ENCODE data around the gene HOXB8. TPM values are rescaled to one million over a fixed set of nuclear protein-coding genes. Genes with fewer than 3 reads are reported as not detected.

Gene HOXB8
- total and polyA plus RNA-seq, 5 donors from 2014 or later = not detected

- H3K4me1 Mint-ChIP-seq = peaks cover 16 to 62% (median 45%) of the 10 kb centered on the region in 4 donors
- ATAC-seq (ENCODE audit: low read depth in 2 of 2) = no peak
Observed at GRCh38 chr17:48584223-48584741, 30.8 kb downstream of the HOXB8 start.

GRCh38 chr17:48583708-48584222 lies 31.3 kb downstream of the HOXB8 start:
- Histone ChIP-seq H3K27me3 (ENCODE audit: control insufficient read depth, insufficient read depth, low read length) (peaks cover 52% of the 10 kb centered on the region), H3K36me3 (ENCODE audit: control insufficient read depth, insufficient read depth, low read length) (no peaks in the 10 kb centered on the region), H3K4me1 (ENCODE audit: control insufficient read depth, insufficient read depth, low read length, poor library complexity, severe bottlenecking) (peaks cover 51% of the 10 kb centered on the region), H3K9me3 (ENCODE audit: control insufficient read depth in 2 of 2, low read length in 2 of 2) (no peaks in the 10 kb centered on the region), H3K4me3 (ENCODE audit: low read depth, low read length) (no peak overlapping the region), H3K27ac (ENCODE audit: insufficient read depth, low read length, poor library complexity, severe bottlenecking) (no peak overlapping the region)
- no peaks in the 10 kb centered on the region for H3K36me3 Mint-ChIP-seq
- H3K9me3 Mint-ChIP-seq = peaks cover 0 to 2% (median 0%) of the 10 kb centered on the region in 7 donors
- no peak overlapping the region for H3K27ac Mint-ChIP-seq
- no peak for ATAC-seq (ENCODE audit: low read depth in 2 of 2)
- peak overlapping the region in 3 of 4 donors; percentile 11 to 92 (median 76) for H3K4me3 Mint-ChIP-seq
- peaks cover 100% of the 10 kb centered on the region for H3K27me3 Mint-ChIP-seq
- H3K4me1 Mint-ChIP-seq = peaks cover 19 to 64% (median 50%) of the 10 kb centered on the region in 4 donors
- DNase-seq = no peak

More at GRCh38 chr17:48584223-48584741, 30.8 kb downstream of the HOXB8 start:
- Histone ChIP-seq H3K4me3 (ENCODE audit: low read depth, low read length) (no peak overlapping the region), H3K27ac (ENCODE audit: insufficient read depth, low read length, poor library complexity, severe bottlenecking) (no peak overlapping the region), H3K4me1 (ENCODE audit: control insufficient read depth, insufficient read depth, low read length, poor library complexity, severe bottlenecking) (peaks cover 46% of the 10 kb centered on the region), H3K36me3 (ENCODE audit: control insufficient read depth, insufficient read depth, low read length) (no peaks in the 10 kb centered on the region), H3K9me3 (ENCODE audit: control insufficient read depth in 2 of 2, low read length in 2 of 2) (no peaks in the 10 kb centered on the region), H3K27me3 (ENCODE audit: control insufficient read depth, insufficient read depth, low read length) (peaks cover 52% of the 10 kb centered on the region)
- Mint-ChIP-seq H3K9me3 (peaks cover 0 to 2% (median 0%) of the 10 kb centered on the region in 7 donors), H3K27ac (no peak overlapping the region), H3K4me3 (peak overlapping the region in 3 of 4 donors; percentile 40 to 92 (median 76)), H3K27me3 (peaks cover 100% of the 10 kb centered on the region), H3K36me3 (no peaks in the 10 kb centered on the region)
- DNase-seq = no peak

GRCh38 chr17:48582750-48583069 lies 32.4 kb downstream of the HOXB8 start:
- Mint-ChIP-seq H3K4me3 (peak overlapping the region; percentile 76 to 92 (median 76)), H3K9me3 (peaks cover 0 to 2% (median 0%) of the 10 kb centered on the region in 7 donors), H3K27me3 (peaks cover 93% of the 10 kb centered on the region), H3K27ac (peak overlapping the region in 1 of 3 donors; percentile 79), H3K36me3 (no peaks in the 10 kb centered on the region), H3K4me1 (peaks cover 19 to 66% (median 51%) of the 10 kb centered on the region in 4 donors)
- H3K27ac ChIP-seq (ENCODE audit: insufficient read depth, low read length, poor library complexity, severe bottlenecking) = no peak overlapping the region
- H3K27me3 ChIP-seq (ENCODE audit: control insufficient read depth, insufficient read depth, low read length) = peaks cover 45% of the 10 kb centered on the region
- peaks cover 55% of the 10 kb centered on the region for H3K4me1 ChIP-seq (ENCODE audit: control insufficient read depth, insufficient read depth, low read length, poor library complexity, severe bottlenecking)
- H3K36me3 ChIP-seq (ENCODE audit: control insufficient read depth, insufficient read depth, low read length) = no peaks in the 10 kb centered on the region
- no peaks in the 10 kb centered on the region for H3K9me3 ChIP-seq (ENCODE audit: control insufficient read depth in 2 of 2, low read length in 2 of 2)
- H3K4me3 ChIP-seq (ENCODE audit: low read depth, low read length) = no peak overlapping the region
- no peak for ATAC-seq (ENCODE audit: low read depth in 2 of 2)
- DNase-seq = no peak

GRCh38 chr17:48579760-48580554 lies 35.1 kb downstream of the HOXB8 start:
- Mint-ChIP-seq H3K4me1 (peaks cover 19 to 63% (median 48%) of the 10 kb centered on the region in 4 donors), H3K27ac (peak overlapping the region in 1 of 3 donors; percentile 60), H3K27me3 (peaks cover 72% of the 10 kb centered on the region), H3K9me3 (peaks cover 0 to 2% (median 0%) of the 10 kb centered on the region in 7 donors), H3K4me3 (peak overlapping the region; percentile 50 to 88 (median 82)), H3K36me3 (no peaks in the 10 kb centered on the region)
- no peak overlapping the region for H3K4me3 ChIP-seq (ENCODE audit: low read depth, low read length)
- no peaks in the 10 kb centered on the region for H3K36me3 ChIP-seq (ENCODE audit: control insufficient read depth, insufficient read depth, low read length)
- no peak for ATAC-seq (ENCODE audit: low read depth in 2 of 2)
- H3K27me3 ChIP-seq (ENCODE audit: control insufficient read depth, insufficient read depth, low read length) = peaks cover 27% of the 10 kb centered on the region
- peaks cover 58% of the 10 kb centered on the region for H3K4me1 ChIP-seq (ENCODE audit: control insufficient read depth, insufficient read depth, low read length, poor library complexity, severe bottlenecking)
- no peak for DNase-seq
- no peaks in the 10 kb centered on the region for H3K9me3 ChIP-seq (ENCODE audit: control insufficient read depth in 2 of 2, low read length in 2 of 2)
- H3K27ac ChIP-seq (ENCODE audit: insufficient read depth, low read length, poor library complexity, severe bottlenecking) = no peak overlapping the region

GRCh38 chr17:48579471-48579759 lies 35.7 kb downstream of the HOXB8 start:
- no peaks in the 10 kb centered on the region for H3K36me3 ChIP-seq (ENCODE audit: control insufficient read depth, insufficient read depth, low read length)
- peaks cover 56% of the 10 kb centered on the region for H3K4me1 ChIP-seq (ENCODE audit: control insufficient read depth, insufficient read depth, low read length, poor library complexity, severe bottlenecking)
- H3K27me3 ChIP-seq (ENCODE audit: control insufficient read depth, insufficient read depth, low read length) = peaks cover 27% of the 10 kb centered on the region
- H3K27ac ChIP-seq (ENCODE audit: insufficient read depth, low read length, poor library complexity, severe bottlenecking) = no peak overlapping the region
- Mint-ChIP-seq H3K9me3 (peaks cover 0 to 2% (median 0%) of the 10 kb centered on the region in 7 donors), H3K4me3 (peak overlapping the region; percentile 75 to 88 (median 82)), H3K36me3 (no peaks in the 10 kb centered on the region), H3K27ac (peak overlapping the region in 1 of 3 donors; percentile 94), H3K27me3 (peaks cover 69% of the 10 kb centered on the region), H3K4me1 (peaks cover 19 to 64% (median 49%) of the 10 kb centered on the region in 4 donors)
- H3K4me3 ChIP-seq (ENCODE audit: low read depth, low read length) = peak overlapping the region; percentile 80
- no peaks in the 10 kb centered on the region for H3K9me3 ChIP-seq (ENCODE audit: control insufficient read depth in 2 of 2, low read length in 2 of 2)
- DNase-seq (no peak), ATAC-seq (ENCODE audit: low read depth in 2 of 2) (no peak)

- H3K4me1 ChIP-seq (ENCODE audit: control insufficient read depth, insufficient read depth, low read length, poor library complexity, severe bottlenecking) = peaks cover 56% of the 10 kb centered on the region
- peak; percentile 23 to 35 for ATAC-seq (ENCODE audit: low read depth in 2 of 2)
- no peaks in the 10 kb centered on the region for H3K9me3 ChIP-seq (ENCODE audit: control insufficient read depth in 2 of 2, low read length in 2 of 2)
- peak overlapping the region; percentile 33 for H3K27ac ChIP-seq (ENCODE audit: insufficient read depth, low read length, poor library complexity, severe bottlenecking)
- H3K36me3 ChIP-seq (ENCODE audit: control insufficient read depth, insufficient read depth, low read length) = no peaks in the 10 kb centered on the region
- H3K27ac Mint-ChIP-seq = peak overlapping the region in 2 of 3 donors; percentile 72 to 94
- H3K36me3 Mint-ChIP-seq = no peaks in the 10 kb centered on the region
- H3K4me3 Mint-ChIP-seq = peak overlapping the region; percentile 76 to 95 (median 88)
- H3K27me3 ChIP-seq (ENCODE audit: control insufficient read depth, insufficient read depth, low read length) = peaks cover 23% of the 10 kb centered on the region
- H3K4me3 ChIP-seq (ENCODE audit: low read depth, low read length) = peak overlapping the region; percentile 80
- DNase-seq = no peak
- H3K27me3 Mint-ChIP-seq = peaks cover 64% of the 10 kb centered on the region
- H3K4me1 Mint-ChIP-seq = peaks cover 16 to 61% (median 48%) of the 10 kb centered on the region in 4 donors
- peaks cover 0 to 2% (median 0%) of the 10 kb centered on the region in 7 donors for H3K9me3 Mint-ChIP-seq
Observed at GRCh38 chr17:48578616-48579470, 36.2 kb downstream of the HOXB8 start.

- H3K36me3 ChIP-seq (ENCODE audit: control insufficient read depth, insufficient read depth, low read length) = no peaks in the 10 kb centered on the region
- peak; percentile 54 to 61 for ATAC-seq (ENCODE audit: low read depth in 2 of 2)
- Mint-ChIP-seq H3K9me3 (peaks cover 0 to 2% (median 0%) of the 10 kb centered on the region in 7 donors), H3K4me3 (peak within 1 kb of the TSS; percentile 88 to 95 (median 88)), H3K27me3 (peaks cover 56% of the 10 kb centered on the region), H3K27ac (peak within 1 kb of the TSS in 2 of 3 donors; percentile 72 to 94), H3K36me3 (no peaks in the 10 kb centered on the region), H3K4me1 (peaks cover 13 to 56% (median 45%) of the 10 kb centered on the region in 4 donors)
- H3K27me3 ChIP-seq (ENCODE audit: control insufficient read depth, insufficient read depth, low read length) = peaks cover 17% of the 10 kb centered on the region
- no peaks in the 10 kb centered on the region for H3K9me3 ChIP-seq (ENCODE audit: control insufficient read depth in 2 of 2, low read length in 2 of 2)
- DNase-seq = peak; percentile 52 to 75 (median 69)
- peak within 1 kb of the TSS; percentile 33 for H3K27ac ChIP-seq (ENCODE audit: insufficient read depth, low read length, poor library complexity, severe bottlenecking)
- H3K4me1 ChIP-seq (ENCODE audit: control insufficient read depth, insufficient read depth, low read length, poor library complexity, severe bottlenecking) = peaks cover 56% of the 10 kb centered on the region
- peak within 1 kb of the TSS; percentile 80 for H3K4me3 ChIP-seq (ENCODE audit: low read depth, low read length)
Observed at GRCh38 chr17:48577946-48578615, 37.0 kb downstream of the HOXB8 start, which contains the start of gene HOXB4. Gene HOXB4, minus strand, starts transcription at chr17:48578350. Its CDS starts 31 bp downstream, at chr17:48578319.

Data from CD4-positive, CD25-positive, alpha-beta regulatory T cell (primary cell).